Esophagus muscularis mucosa (tissue), 3 donors: Measurements from ENCODE around the gene GAPVD1.
"Not testable (repeated sequence)": the region's sequence is repeated elsewhere in the genome, so short reads cannot be mapped to it uniquely, and the experiment has no call there.

Experiments
- POLR2A ChIP-seq: fragments of 450-650 bp; IDR thresholded peaks from one replicate; pipeline ENCODE4 v1.6.1; 2017; ENCODE audit warnings: antibody characterized with exemption, moderate library complexity, mild to moderate bottlenecking, low read depth
- POLR2AphosphoS5 ChIP-seq, 2 donors: sonication (generic); formaldehyde crosslinking; IDR thresholded peaks; one replicate each; pipeline ENCODE4 v1.6.1; 2017; ENCODE audit warnings: antibody characterized with exemption in 2 of 2
- TF ChIP-seq, protein P1 (sequence below), 3 experiments: fragments of 200-600 bp in 2 of 3; fragments of 450-650 bp in 1 of 3; sonication (generic) in 2 of 3; IDR thresholded peaks; one replicate each; pipeline ENCODE4 v1.5.1; 2017 to 2019; ENCODE audit warnings: antibody characterized with exemption in 3 of 3, mild to moderate bottlenecking in 2 of 3, moderate library complexity in 1 of 3

- TF ChIP-seq, protein P1, sequence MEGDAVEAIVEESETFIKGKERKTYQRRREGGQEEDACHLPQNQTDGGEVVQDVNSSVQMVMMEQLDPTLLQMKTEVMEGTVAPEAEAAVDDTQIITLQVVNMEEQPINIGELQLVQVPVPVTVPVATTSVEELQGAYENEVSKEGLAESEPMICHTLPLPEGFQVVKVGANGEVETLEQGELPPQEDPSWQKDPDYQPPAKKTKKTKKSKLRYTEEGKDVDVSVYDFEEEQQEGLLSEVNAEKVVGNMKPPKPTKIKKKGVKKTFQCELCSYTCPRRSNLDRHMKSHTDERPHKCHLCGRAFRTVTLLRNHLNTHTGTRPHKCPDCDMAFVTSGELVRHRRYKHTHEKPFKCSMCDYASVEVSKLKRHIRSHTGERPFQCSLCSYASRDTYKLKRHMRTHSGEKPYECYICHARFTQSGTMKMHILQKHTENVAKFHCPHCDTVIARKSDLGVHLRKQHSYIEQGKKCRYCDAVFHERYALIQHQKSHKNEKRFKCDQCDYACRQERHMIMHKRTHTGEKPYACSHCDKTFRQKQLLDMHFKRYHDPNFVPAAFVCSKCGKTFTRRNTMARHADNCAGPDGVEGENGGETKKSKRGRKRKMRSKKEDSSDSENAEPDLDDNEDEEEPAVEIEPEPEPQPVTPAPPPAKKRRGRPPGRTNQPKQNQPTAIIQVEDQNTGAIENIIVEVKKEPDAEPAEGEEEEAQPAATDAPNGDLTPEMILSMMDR (IDR thresholded peaks at IDR 0.05), result not testable (repeated sequence)
- not testable (repeated sequence) for TF ChIP-seq POLR2A; POLR2AphosphoS5 (IDR thresholded peaks at IDR 0.05)
Observed at GRCh38 chr9:125234099-125234498, 27.5 kb upstream of the GAPVD1 start.
